ENCODE data around the gene MAN2A1.
"Not testable (repeated sequence)": the region's sequence is repeated elsewhere in the genome, so short reads cannot be mapped to it uniquely, and the experiment has no call there.

Gene MAN2A1

DNA sequence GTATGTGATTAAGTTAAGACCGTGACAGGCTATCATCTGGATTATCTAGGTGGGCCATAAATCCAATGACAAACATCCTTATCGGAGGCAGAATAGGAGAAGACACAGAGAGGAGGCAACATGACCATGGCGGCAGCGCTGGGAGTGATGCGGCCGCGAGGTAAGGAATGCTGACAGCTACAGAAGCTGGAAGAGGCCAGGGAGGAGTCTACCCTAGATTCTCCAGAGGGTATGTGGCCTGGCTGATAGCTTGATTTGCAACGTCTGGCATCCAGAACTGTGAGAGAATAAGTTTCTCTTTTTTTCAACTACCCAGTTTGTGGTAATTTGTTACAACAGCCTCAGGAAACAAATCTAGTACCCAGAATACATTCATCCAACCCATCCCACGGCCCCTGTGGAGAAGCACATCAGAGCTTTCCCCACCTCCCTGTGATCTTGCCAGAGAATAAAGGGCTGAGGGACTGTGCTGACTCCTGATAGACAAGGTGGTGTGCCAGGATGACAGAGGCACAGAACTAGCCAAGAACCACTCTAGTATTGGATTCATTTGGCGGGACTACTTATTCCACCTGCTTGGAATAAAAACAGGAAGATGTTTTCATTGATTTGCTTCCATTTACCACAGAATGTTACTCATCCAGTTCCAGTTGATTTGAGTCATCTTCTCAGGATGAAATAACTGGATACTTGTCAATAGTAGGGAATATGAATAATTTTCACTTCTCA is 187.4 kb downstream of the MAN2A1 start:
- no peak for DNase-seq

DNA sequence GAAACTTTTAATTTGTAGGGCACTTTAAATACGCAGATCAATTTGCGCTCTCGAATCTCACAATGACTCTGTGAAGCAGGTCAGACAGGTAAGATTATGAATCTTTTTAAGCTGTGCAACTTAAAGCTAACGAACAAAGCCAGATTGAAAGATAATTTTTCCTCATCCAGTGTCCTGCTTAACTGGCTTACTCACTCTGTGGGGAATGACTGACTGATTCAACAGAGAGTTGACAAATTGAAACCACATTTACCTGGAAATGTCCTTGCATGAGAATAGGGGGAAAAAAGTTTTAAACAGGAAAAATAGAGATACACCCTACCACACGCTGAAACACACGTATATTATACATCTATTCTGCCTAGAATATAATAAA is 187.9 kb downstream of the MAN2A1 start:
- DNase-seq, result no peak

- DNase-seq, result no peak
Observed at GRCh38 chr5:109878887-109879286, 189.2 kb downstream of the MAN2A1 start.

DNA sequence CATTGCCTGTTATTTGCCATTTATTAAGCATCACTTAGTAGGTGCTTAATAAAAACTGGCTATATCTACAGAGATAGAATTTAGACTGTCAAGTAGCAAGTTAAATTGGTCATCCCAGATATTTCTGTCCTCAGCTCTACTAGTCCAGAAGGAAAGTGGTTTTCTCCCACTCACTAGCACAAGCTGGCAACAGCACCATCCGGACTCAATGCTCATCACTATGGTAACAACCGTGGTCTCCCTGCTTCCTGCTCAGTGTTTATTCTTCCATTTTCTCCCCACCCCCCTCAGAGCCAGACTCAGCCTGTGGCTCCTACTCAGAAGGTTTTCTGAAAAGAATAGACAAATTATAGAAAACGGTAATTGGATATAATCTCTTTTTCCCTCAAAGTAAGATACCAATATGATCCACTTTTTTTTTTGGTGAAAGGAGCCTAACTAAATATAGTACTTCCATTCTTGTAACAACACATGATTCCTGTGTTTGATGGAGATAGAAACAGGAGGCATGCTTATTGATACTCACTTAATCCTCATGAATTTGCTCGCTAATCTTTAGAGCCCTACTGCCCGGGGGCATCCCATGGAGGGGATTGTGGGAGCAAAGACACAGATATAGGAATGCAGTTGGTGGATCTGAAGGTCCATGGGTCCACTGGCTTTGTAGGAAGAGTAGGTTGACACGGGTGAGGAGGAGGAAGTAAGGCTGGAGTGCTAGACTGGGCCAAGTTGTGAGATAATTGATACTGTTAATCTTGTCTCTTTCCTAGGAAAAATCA is 191.4 kb downstream of the MAN2A1 start:
- DNase-seq, result peak; percentile 1

DNA sequence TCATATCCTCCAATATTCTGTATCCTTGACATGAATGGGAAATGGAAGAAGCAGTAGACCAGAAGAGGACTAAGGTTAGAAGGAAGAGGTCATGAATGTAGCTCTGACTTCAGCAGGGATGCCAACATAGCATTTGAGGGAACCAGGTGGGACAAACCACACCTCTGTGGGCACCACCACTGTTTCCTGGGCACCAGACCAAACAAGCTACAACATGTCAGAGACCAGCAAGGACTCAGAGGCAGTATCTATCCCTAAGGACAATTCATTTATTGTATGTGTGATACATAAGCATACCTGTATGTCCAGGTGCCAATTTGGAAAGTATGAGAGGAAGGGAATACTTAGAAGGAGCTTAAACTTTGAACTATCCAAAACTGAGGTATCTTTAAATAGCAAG is 192.8 kb downstream of the MAN2A1 start:
- DNase-seq, result no peak

DNA sequence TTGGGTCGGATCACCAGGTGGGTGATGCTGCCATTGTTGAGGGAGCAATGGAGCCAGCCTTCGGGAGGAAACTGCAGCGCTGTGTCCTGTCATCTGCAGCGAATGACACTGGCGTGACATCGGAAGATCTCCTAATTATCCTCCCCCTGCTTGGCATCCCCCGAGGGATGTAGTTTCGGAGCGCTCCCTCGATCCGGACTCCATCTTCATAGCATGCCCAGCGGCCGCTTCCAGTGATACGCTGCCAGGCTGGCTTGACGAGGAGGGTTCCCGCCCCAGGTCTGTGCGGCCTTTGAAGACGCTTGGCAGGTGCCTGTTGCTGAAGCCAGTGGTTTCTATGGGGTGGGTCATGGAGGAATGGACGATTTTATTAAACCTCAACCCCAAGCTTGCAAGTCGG is 194.9 kb downstream of the MAN2A1 start:
- DNase-seq, result no peak

DNA sequence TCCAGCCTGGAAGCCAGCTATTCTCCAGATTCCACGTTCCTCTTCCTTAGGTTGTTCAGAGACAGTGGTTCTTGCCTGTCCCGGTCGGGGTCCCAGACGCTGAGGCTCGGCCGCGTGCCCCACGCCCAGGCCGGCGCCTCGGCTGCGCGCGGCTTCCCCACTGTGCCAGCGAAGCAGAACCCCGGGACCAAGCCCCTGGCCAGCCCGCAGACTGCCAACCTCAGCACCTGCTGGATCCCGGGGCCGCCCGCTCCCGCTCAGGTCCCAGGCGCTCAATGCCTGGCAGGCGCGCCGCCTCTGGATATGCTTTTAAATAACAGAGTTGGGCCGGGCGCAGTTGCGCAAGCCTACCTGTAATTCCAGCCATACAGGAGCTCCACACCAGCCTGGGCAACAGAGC is 195.5 kb downstream of the MAN2A1 start:
- no peak for DNase-seq

- no peak for DNase-seq
Observed at GRCh38 chr5:109888989-109889388, 199.3 kb downstream of the MAN2A1 start.

GRCh38 chr5:109893271-109893670 is 203.5 kb downstream of the MAN2A1 start:
- not testable (repeated sequence) for DNase-seq

GRCh38 chr5:109898269-109899162 is 208.8 kb downstream of the MAN2A1 start:
- no peak for DNase-seq

GRCh38 chr5:109899163-109899535 is 209.4 kb downstream of the MAN2A1 start:
- DNase-seq, result no peak

- DNase-seq, result no peak
Observed at GRCh38 chr5:109900461-109900860, 210.7 kb downstream of the MAN2A1 start.

DNA sequence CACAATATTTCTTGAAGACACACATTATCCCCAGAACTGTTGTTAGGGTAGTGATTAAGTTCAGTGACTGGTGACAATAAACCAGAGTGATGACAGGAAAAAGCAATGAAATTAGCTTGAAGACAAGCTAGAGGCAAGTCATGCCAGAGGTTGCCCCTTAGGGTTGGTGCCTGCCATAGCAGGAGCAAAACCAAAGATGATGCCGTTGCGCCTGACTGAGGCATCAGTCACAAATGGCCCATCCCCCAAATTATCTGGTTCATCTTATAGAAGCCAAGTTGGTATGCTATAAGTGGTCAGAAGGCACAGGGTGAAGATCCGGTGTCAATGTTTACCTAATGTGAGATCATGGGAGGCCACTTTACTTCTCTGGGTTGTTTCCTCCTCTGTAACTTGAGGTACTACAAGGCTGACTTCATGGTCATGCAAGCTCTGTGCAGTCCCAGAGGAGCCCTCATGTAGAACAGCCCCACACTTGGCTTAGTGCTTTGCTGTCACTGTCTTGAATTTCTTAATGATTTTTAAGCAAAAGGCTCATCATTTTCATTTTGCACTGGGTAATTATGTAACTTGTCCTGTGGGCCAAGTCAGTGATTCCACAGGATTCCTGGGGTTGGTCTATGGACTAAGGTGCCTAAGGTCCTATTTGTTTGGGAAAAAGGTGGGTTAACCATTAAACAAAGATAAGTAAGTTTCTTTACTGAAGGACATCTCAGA is 211.3 kb downstream of the MAN2A1 start:
- DNase-seq, result peak; percentile 1

DNA sequence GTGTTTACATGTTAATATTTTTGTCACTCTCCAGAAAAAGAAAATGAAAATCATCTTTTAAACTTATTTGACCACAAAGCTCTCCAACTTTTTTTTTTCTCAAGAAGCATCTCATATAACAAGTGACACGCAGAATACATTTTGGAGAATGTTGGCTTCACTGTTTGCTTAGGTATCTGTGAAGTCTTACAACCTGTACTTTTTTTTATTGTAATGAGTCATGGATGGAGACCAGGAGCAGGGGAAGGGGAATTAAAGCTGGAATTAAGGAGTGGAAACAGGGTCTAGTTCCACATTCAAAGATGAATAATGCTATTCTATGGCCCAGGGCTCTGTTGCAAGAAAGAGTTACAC is 211.9 kb downstream of the MAN2A1 start:
- DNase-seq, result no peak

DNA sequence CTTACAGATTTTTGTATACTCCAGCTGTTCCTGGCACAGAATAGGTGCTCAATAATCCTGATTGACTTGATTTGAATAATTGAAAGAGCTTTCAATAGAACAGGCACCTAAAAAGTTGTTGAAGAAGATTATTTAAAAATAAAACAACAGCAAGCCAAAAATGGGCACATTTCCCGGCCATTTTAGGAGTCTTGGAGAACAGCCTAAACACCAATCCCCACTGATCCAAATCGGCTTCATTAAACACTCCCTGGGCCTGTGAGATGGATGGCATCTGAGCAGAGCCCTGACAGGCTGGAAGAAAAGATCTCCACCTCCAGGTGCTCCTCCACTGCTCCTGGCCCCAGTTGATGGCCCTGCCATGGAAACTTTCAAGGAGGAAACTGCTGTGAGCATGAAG is 213.3 kb downstream of the MAN2A1 start:
- DNase-seq, result no peak

- DNase-seq, result no peak
Observed at GRCh38 chr5:109905906-109906305, 216.2 kb downstream of the MAN2A1 start.

- no peak for DNase-seq
Observed at GRCh38 chr5:109907189-109907588, 217.5 kb downstream of the MAN2A1 start.

GRCh38 chr5:109907731-109908130 is 218.0 kb downstream of the MAN2A1 start:
- DNase-seq, result no peak

- DNase-seq, result no peak
Observed at GRCh38 chr5:109908366-109908765, 218.6 kb downstream of the MAN2A1 start.

GRCh38 chr5:109910874-109911273 is 221.1 kb downstream of the MAN2A1 start:
- no peak for DNase-seq

- DNase-seq, result no peak
Observed at GRCh38 chr5:109911731-109912130, 222.0 kb downstream of the MAN2A1 start.

DNA sequence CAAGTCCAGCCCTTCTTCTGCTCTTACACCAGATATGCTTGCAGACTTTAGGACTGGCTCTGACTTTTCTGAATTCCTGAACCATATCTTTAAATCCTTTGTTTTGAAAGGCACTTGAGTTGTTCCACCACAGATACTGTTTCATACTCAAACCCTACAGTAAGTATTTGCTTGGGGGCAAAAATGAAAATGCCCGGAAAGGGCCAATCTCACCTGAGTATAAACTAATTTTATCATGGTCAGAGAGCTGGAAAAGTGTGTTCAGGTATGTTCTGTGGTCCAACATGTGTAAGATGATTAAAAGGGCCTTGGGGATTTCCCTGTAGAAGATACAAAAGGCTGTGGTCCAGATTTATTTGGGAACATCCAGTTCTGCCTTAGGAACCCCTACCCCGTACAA is 225.2 kb downstream of the MAN2A1 start:
- no peak for DNase-seq

All from DMS153 (cell line).